ENCODE measurements around the gene CCDC82. TPM values are rescaled to one million over a fixed set of nuclear protein-coding genes. Genes with fewer than 3 reads are reported as not detected.
A peak's percentile ranks its signal among the peaks of the same experiment; 100 is the strongest.

Gene CCDC82
- total and polyA plus RNA-seq, 2 of the 4 experiments (the other 2 are of a cell fraction), result 4.1 to 9.4 TPM

GRCh38 chr11:96323642-96323985, 66.1 kb downstream of the CCDC82 start:
- peak overlapping the region; percentile 38; the same call in 1 of the 2 replicates for H4K5ac ChIP-seq (ENCODE audit: low read depth, low read length)
- H3K9ac ChIP-seq (ENCODE audit: low read depth, low read length), result no peak overlapping the region
- no peaks in the 10 kb centered on the region for H3K9me3 ChIP-seq (ENCODE audit: control insufficient read depth, insufficient read depth, low read length)
- peak overlapping the region; percentile 96 for H2AK5ac ChIP-seq (ENCODE audit: low read depth, low read length)
- H3K14ac ChIP-seq (replicated peaks; ENCODE audit: low read depth, low read length), result peak overlapping the region; percentile 92
- no peak for DNase-seq
- peaks cover 2% of the 10 kb centered on the region for H3K36me3 ChIP-seq (ENCODE audit: control insufficient read depth, insufficient read depth, low read length)
- WGBS, 2 experiments (ENCODE audit: extremely low coverage in 2 of 2, insufficient read length in 1 of 2), result 93% methylated on average over 5 of the region's 6 CpGs; no CpG with 5 or more reads in 1 of the 2 experiments
- in situ Hi-C loops (cut with MboI; ENCODE audit: low sequenced_read_pairs) (no loop called here), dilution Hi-C loops (cut with HindIII; ENCODE audit: low sequenced_read_pairs, unreplicated experiment) (no loop called here), intact Hi-C loops (cut with micrococcal nuclease) (no loop called here)
- peak overlapping the region; percentile 97 for H4K91ac ChIP-seq (ENCODE audit: insufficient read depth, low read depth, low read length)
- H2BK15ac ChIP-seq (ENCODE audit: low read depth, low read length), result peak overlapping the region; percentile 64; the same call in 2 of the 3 replicates
- peak overlapping the region; percentile 71; the same call in 1 of the 2 replicates for H3K27ac ChIP-seq (ENCODE audit: insufficient read depth, low read length)
- H3K4me2 ChIP-seq (ENCODE audit: low read depth, low read length), result no peak overlapping the region
- no TSS peak for BruUV-seq (replicated peaks)
- peak overlapping the region; percentile 5 for H2AK9ac ChIP-seq (replicated peaks; ENCODE audit: low read depth, low read length, poor library complexity)
- peaks cover 13% of the 10 kb centered on the region for H3K9me1 ChIP-seq (ENCODE audit: insufficient read depth, low read length)
- peak overlapping the region; percentile 97 for H2BK120ac ChIP-seq (ENCODE audit: low read depth, low read length)
- H2BK20ac ChIP-seq (ENCODE audit: low read depth, low read length), result peak overlapping the region; percentile 95
- ChIA-PET CTCF (no interaction called here), POLR2A (ENCODE audit: unreplicated experiment) (interaction anchor here (0.5 kb wide), 1 partner anchor 212 kb away, joined by 3 read pairs; no protein-coding TSS in a partner anchor)
- peak overlapping the region; percentile 55; the same call in 1 of the 2 replicates for H3K18ac ChIP-seq (ENCODE audit: low read depth, low read length)
- peak overlapping the region; percentile 96 for H3K4ac ChIP-seq (ENCODE audit: low read depth, low read length)
- H3K23ac ChIP-seq (ENCODE audit: low read depth, low read length), result peak overlapping the region; percentile 95
- H3K56ac ChIP-seq (ENCODE audit: extremely low read depth, insufficient read depth, low read length), result peak overlapping the region; percentile 56; the same call in 1 of the 2 replicates
- ATAC-seq (ENCODE audit: low read depth), result no peak
- peaks cover 36 to 78% of the 10 kb centered on the region in 2 experiments for H3K79me1 ChIP-seq (ENCODE audit: low read depth in 1 of 2, low read length in 2 of 2)
- no peak overlapping the region for H3K4me3 ChIP-seq (ENCODE audit: insufficient read depth, low read depth, low read length)
- peak overlapping the region; percentile 94 for H2BK5ac ChIP-seq (ENCODE audit: low read depth, low read length, poor library complexity, severe bottlenecking)
- H3K27me3 ChIP-seq (ENCODE audit: control insufficient read depth, insufficient read depth, low read length), result no peaks in the 10 kb centered on the region
- TF ChIP-seq USF2 (IDR thresholded peaks at IDR 0.05; ENCODE audit: low read depth, low read length), result no peak
- TF ChIP-seq CTCF (conservative IDR thresholded peaks at IDR 0.05; ENCODE audit: low read depth, low read length), result no peak
- no peaks in the 10 kb centered on the region for H4K20me1 ChIP-seq (ENCODE audit: insufficient read depth, low read length)
- H4K8ac ChIP-seq (ENCODE audit: low read depth in 2 of 2, low read length in 2 of 2), result peak overlapping the region; percentile 53 to 64; a peak in 3 of 4 replicates
- H2AFZ ChIP-seq (replicated peaks; ENCODE audit: low read length, poor library complexity), result no peak overlapping the region
- H3K4me1 ChIP-seq (ENCODE audit: control insufficient read depth, insufficient read depth, low read length), result peaks cover 21% of the 10 kb centered on the region

Data from IMR-90 (cell line).